H9 (cell line): ENCODE results near the gene NT5C1B. TPM values are rescaled to one million over a fixed set of nuclear protein-coding genes. Genes with fewer than 3 reads are reported as not detected.

Experiments used
- DNase-seq: peaks from one replicate; pipeline ENCODE4 v3.0.0-alpha.2; 2017
- H2AFZ ChIP-seq: one replicate; pipeline ENCODE4 v1.6.1; 2013; ENCODE audit warnings: mild to moderate bottlenecking, low read length, control low read depth, moderate library complexity
- H2AK5ac ChIP-seq: 2 replicates; pipeline ENCODE4 v1.6.1; 2013; ENCODE audit warnings: low read length, control low read depth, mixed read lengths; ENCODE audit not compliant: insufficient read length
- H2BK120ac ChIP-seq: one replicate; pipeline ENCODE4 v1.6.1; 2013; ENCODE audit warnings: low read depth, mild to moderate bottlenecking, low read length, control low read depth, inconsistent platforms; ENCODE audit not compliant: poor library complexity, severe bottlenecking
- H2BK12ac ChIP-seq: 2 replicates; pipeline ENCODE4 v1.6.1; 2013; ENCODE audit warnings: low read length, control low read depth, mixed read lengths, low read depth; ENCODE audit not compliant: insufficient read length
- H2BK15ac ChIP-seq: 2 replicates; pipeline ENCODE4 v1.6.1; 2013; ENCODE audit warnings: low read depth, low read length, control low read depth
- H2BK20ac ChIP-seq: one replicate; pipeline ENCODE4 v1.6.1; 2013; ENCODE audit warnings: low read depth, mild to moderate bottlenecking, low read length, control low read depth, inconsistent platforms; ENCODE audit not compliant: poor library complexity, severe bottlenecking
- H2BK5ac ChIP-seq: 2 replicates; pipeline ENCODE4 v1.6.1; 2013; ENCODE audit warnings: low read length, control low read depth, mixed read lengths; ENCODE audit not compliant: insufficient read length
- H3K14ac ChIP-seq: 2 replicates; pipeline ENCODE4 v1.6.1; 2013; ENCODE audit warnings: low read length, control low read depth; ENCODE audit not compliant: insufficient read depth
- H3K18ac ChIP-seq: 2 replicates; pipeline ENCODE4 v1.6.1; 2013; ENCODE audit warnings: low read depth, mild to moderate bottlenecking, mixed read lengths, low read length, control low read depth; ENCODE audit not compliant: insufficient read length
- H3K23ac ChIP-seq: 2 replicates; pipeline ENCODE4 v1.6.1; 2013; ENCODE audit warnings: low read length, control low read depth, mixed read lengths, low read depth; ENCODE audit not compliant: insufficient read length
- H3K23me2 ChIP-seq: 2 replicates; pipeline ENCODE4 v1.6.1; 2013; ENCODE audit warnings: low read depth, mild to moderate bottlenecking, mixed read lengths, low read length, control low read depth; ENCODE audit not compliant: insufficient read length, poor library complexity, severe bottlenecking
- H3K27ac ChIP-seq: 2 replicates; pipeline ENCODE4 v1.5.1; 2013; ENCODE audit warnings: low read length, control low read depth, mixed read lengths, low read depth; ENCODE audit not compliant: insufficient read length
- H3K27me3 ChIP-seq: 2 replicates; pipeline ENCODE4 v1.6.1; 2013; ENCODE audit warnings: low read length, control low read depth, inconsistent platforms; ENCODE audit not compliant: insufficient read depth
- H3K4ac ChIP-seq: 2 replicates; pipeline ENCODE4 v1.6.1; 2013; ENCODE audit warnings: low read depth, mild to moderate bottlenecking, control low read depth, inconsistent platforms, low read length, moderate library complexity
- H3K4me1 ChIP-seq: 2 replicates; pipeline ENCODE4 v1.6.1; 2013; ENCODE audit warnings: low read length, control low read depth, inconsistent platforms; ENCODE audit not compliant: insufficient read depth
- H3K4me2 ChIP-seq: 2 replicates; pipeline ENCODE4 v1.6.1; 2013; ENCODE audit warnings: low read length, control low read depth, mixed read lengths; ENCODE audit not compliant: insufficient read length, insufficient read depth
- H3K56ac ChIP-seq: 2 replicates; pipeline ENCODE4 v1.6.1; 2013; ENCODE audit warnings: low read depth, mild to moderate bottlenecking, mixed read lengths, low read length, control low read depth; ENCODE audit not compliant: insufficient read length
- H3K79me1 ChIP-seq: 2 replicates; pipeline ENCODE4 v1.6.1; 2013; ENCODE audit warnings: low read depth, mild to moderate bottlenecking, moderate library complexity, low read length, control low read depth, inconsistent platforms; ENCODE audit not compliant: insufficient read depth, poor library complexity, severe bottlenecking
- H3K79me2 ChIP-seq: 2 replicates; pipeline ENCODE4 v1.6.1; 2013; ENCODE audit warnings: low read length, control low read depth, inconsistent platforms; ENCODE audit not compliant: insufficient read depth
- H3K9ac ChIP-seq: 2 replicates; pipeline ENCODE4 v1.6.1; 2013; ENCODE audit warnings: low read length, control low read depth, mixed read lengths; ENCODE audit not compliant: insufficient read length; ENCODE audit errors: extremely low read depth
- H3K9me3 ChIP-seq: one replicate; pipeline ENCODE4 v1.6.1; 2013; ENCODE audit warnings: low read depth, low read length, inconsistent platforms; ENCODE audit not compliant: control insufficient read depth
- H3T11ph ChIP-seq: one replicate; pipeline ENCODE4 v1.6.1; 2013; ENCODE audit warnings: mild to moderate bottlenecking, low read length, control low read depth, inconsistent platforms
- H4K20me1 ChIP-seq: one replicate; pipeline ENCODE4 v1.6.1; 2013; ENCODE audit not compliant: control insufficient read depth, insufficient read length, insufficient read depth
- H4K5ac ChIP-seq: 2 replicates; pipeline ENCODE4 v1.6.1; 2013; ENCODE audit warnings: low read depth, mild to moderate bottlenecking, mixed read lengths, low read length, control low read depth; ENCODE audit not compliant: insufficient read length
- H4K8ac ChIP-seq: replicated peaks from 2 replicates; pipeline ENCODE4 v1.6.1; 2013; ENCODE audit warnings: low read length, control low read depth, mixed read lengths, low read depth; ENCODE audit not compliant: insufficient read length
- H4K91ac ChIP-seq: 2 replicates; pipeline ENCODE4 v1.6.1; 2013; ENCODE audit warnings: low read depth, mild to moderate bottlenecking, moderate library complexity, mixed read lengths, low read length, control low read depth; ENCODE audit not compliant: insufficient read length
- H3K27ac Mint-ChIP-seq, 3 experiments: 2 replicates in 2 of 3; 3 replicates in 1 of 3; pipeline ENCODE4 v1.8.0; 2020 to 2021; ENCODE audit warnings: mixed read lengths in 3 of 3, mild to moderate bottlenecking in 1 of 3, moderate library complexity in 1 of 3
- H3K27me3 Mint-ChIP-seq: 2 replicates; pipeline ENCODE4 v1.8.0; 2021; ENCODE audit warnings: low read depth, mild to moderate bottlenecking, moderate library complexity, mixed read lengths
- H3K36me3 Mint-ChIP-seq, 3 experiments: 2 replicates in 2 of 3; 3 replicates in 1 of 3; pipeline ENCODE4 v1.8.0; 2020 to 2021; ENCODE audit warnings: low read depth in 3 of 3, mixed read lengths in 3 of 3; ENCODE audit not compliant: insufficient read depth in 1 of 3
- H3K4me1 Mint-ChIP-seq, 2 experiments: 2 replicates each; pipeline ENCODE4 v1.8.0; 2020; ENCODE audit warnings: mixed read lengths in 2 of 2
- H3K4me3 Mint-ChIP-seq, 2 experiments: 2 replicates in 1 of 2; 3 replicates in 1 of 2; pipeline ENCODE4 v1.8.0; 2020 to 2021; ENCODE audit warnings: mild to moderate bottlenecking in 2 of 2, mixed read lengths in 2 of 2, moderate library complexity in 1 of 2
- H3K9me3 Mint-ChIP-seq, 2 experiments: 2 replicates in 1 of 2; 3 replicates in 1 of 2; pipeline ENCODE4 v1.8.0; 2020; ENCODE audit warnings: mild to moderate bottlenecking in 2 of 2, mixed read lengths in 2 of 2, moderate library complexity in 1 of 2
- CTCF ChIP-seq: fragments of 200-600 bp; sonication (generic); conservative IDR thresholded peaks from 3 replicates; pipeline ENCODE4 v1.8.0; 2021; ENCODE audit warnings: antibody characterized with exemption, mild to moderate bottlenecking
- WGBS: extraction: QIAGEN DNeasy Blood & Tissue Kit; methylation state at CpG from one replicate; pipeline ENCODE4 v1.1.7; 2013; ENCODE audit warnings: missing lambda C conversion rate, low lambda C conversion rate, mixed read lengths; ENCODE audit not compliant: insufficient read length; ENCODE audit errors: extremely low coverage; 5-methylcytosine and 5-hydroxymethylcytosine counted together
- total RNA-seq: library from RNA; stranded (reverse); gene quantifications from 2 replicates; pipeline ENCODE4 v1.2.1, GENCODE V29; 2021

NT5C1B gene
- total RNA-seq, 1 experiment from 2014 or later: not detected

GRCh38 chr2:18536697-18537096 is 52.7 kb downstream of the NT5C1B start:
- Histone ChIP-seq H3K27me3 (no peaks in the 10 kb centered on the region), H2AK5ac (no peak overlapping the region), H2BK12ac (no peak overlapping the region), H4K8ac (no peak overlapping the region), H3K79me2 (no peaks in the 10 kb centered on the region), H3K23ac (no peak overlapping the region), H2BK20ac (no peak overlapping the region), H4K91ac (no peak overlapping the region), H3K9me3 (no peaks in the 10 kb centered on the region), H3K56ac (no peak overlapping the region), H4K20me1 (no peaks in the 10 kb centered on the region), H3K79me1 (no peaks in the 10 kb centered on the region), H3K4me1 (no peaks in the 10 kb centered on the region), H4K5ac (no peak overlapping the region), H2AFZ (no peak overlapping the region), H2BK120ac (no peak overlapping the region), H3K27ac (no peak overlapping the region), H3K4ac (no peak overlapping the region), H3K4me2 (no peak overlapping the region), H2BK5ac (no peak overlapping the region), H3T11ph (no peak overlapping the region), H3K23me2 (no peaks in the 10 kb centered on the region), H2BK15ac (no peak overlapping the region), H3K9ac (no peak overlapping the region), H3K14ac (no peak overlapping the region), H3K18ac (no peak overlapping the region)
- no peaks in the 10 kb centered on the region for H3K4me1 Mint-ChIP-seq
- H3K27ac Mint-ChIP-seq: no peak overlapping the region
- H3K4me3 Mint-ChIP-seq: no peak overlapping the region
- WGBS: no CpG with 5 or more reads among the region's 1 CpG
- no peaks in the 10 kb centered on the region for H3K9me3 Mint-ChIP-seq
- no peak for DNase-seq
- H3K36me3 Mint-ChIP-seq: no peaks in the 10 kb centered on the region
- TF ChIP-seq CTCF: no peak
- H3K27me3 Mint-ChIP-seq: no peaks in the 10 kb centered on the region
